ENCODE data around the gene AOPEP. TPM values are rescaled to one million over a fixed set of nuclear protein-coding genes. Genes with fewer than 3 reads are reported as not detected.

AOPEP gene
- total RNA-seq, 2 experiments from 2014 or later, result 9.5 TPM

DNA sequence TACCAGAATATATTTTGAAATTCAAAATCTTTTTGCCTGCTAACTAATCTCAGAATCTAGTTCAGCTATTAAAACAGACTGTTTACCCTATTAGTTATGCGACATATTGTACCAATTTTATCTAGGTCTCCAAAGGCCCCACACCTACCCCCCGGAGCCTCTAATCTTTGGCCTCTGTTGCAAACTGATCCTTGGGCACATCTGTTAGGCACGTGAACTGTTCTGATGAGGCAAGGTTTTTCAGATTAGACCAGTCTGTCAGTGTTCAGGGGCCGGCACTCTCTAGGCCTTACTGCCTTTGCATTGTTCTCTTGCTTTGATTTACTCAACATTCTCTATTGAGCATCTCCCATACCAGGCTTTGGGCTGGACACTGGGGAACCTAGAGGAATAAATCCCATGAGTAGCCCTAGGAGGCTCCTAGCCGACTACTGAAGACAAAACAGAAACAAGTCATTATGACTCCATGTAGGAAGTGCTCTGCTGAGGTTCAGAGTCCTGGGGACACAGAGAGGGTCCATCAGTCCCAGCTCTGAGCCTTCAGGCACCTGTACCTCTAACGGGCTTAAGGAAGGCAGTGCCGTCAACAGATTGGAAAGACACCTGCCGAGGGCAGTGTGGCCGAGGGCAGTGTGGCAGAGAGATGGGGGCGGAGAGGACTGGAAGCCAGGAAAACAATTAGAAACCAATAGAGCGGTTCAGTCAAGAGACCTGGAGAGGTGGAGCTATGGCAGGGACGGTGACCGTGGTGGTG, 245.1 kb downstream of the AOPEP start:
- Mint-ChIP-seq H3K27ac (no peak overlapping the region), H3K4me3 (no peak overlapping the region), H3K27me3 (no peaks in the 10 kb centered on the region), H3K36me3 (no peaks in the 10 kb centered on the region), H3K9me3 (no peaks in the 10 kb centered on the region), H3K4me1 (no peaks in the 10 kb centered on the region)
- ATAC-seq (ENCODE audit: low read depth), result no peak
- POLR2A ChIA-PET, result interaction anchor here (0.6 kb wide), 1 partner anchor 1946 kb away, joined by 3 read pairs; no protein-coding TSS in a partner anchor
- DNase-seq, result no peak

DNA sequence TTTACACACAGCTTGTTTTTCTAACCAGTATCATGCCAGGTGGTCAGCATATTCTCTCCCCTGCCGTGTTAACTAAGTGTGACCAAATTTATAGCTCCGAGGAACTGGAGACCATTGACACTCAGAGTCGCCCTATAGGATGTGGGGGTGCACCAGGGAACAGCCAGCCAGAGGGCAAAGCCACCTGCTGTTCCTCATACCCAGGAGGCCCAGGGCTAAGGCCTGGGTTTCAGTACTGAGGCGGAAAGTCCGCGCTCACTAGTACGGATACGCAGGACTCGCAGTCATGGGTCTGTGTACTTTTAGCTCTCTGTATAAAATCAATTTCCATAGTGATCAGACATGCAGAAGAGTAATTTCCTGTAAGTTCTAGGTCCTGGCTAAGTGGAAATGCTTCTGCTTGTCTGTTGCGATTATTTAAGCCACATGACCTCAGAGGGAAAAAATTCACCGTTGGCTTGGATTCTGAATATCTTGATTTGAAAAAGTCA, 247.0 kb downstream of the AOPEP start:
- no peaks in the 10 kb centered on the region for H3K4me1 Mint-ChIP-seq
- no peaks in the 10 kb centered on the region for H3K9me3 Mint-ChIP-seq
- H3K4me3 Mint-ChIP-seq, result no peak overlapping the region
- H3K36me3 Mint-ChIP-seq, result no peaks in the 10 kb centered on the region
- no peak overlapping the region for H3K27ac Mint-ChIP-seq
- POLR2A ChIA-PET, result no interaction called here
- no peaks in the 10 kb centered on the region for H3K27me3 Mint-ChIP-seq
- ATAC-seq (ENCODE audit: low read depth), result no peak
- no peak for DNase-seq

- POLR2A ChIA-PET, result no interaction called here
- Mint-ChIP-seq H3K4me1 (no peaks in the 10 kb centered on the region), H3K27ac (no peak overlapping the region), H3K36me3 (no peaks in the 10 kb centered on the region), H3K4me3 (no peak overlapping the region), H3K9me3 (no peaks in the 10 kb centered on the region), H3K27me3 (no peaks in the 10 kb centered on the region)
- DNase-seq (no peak), ATAC-seq (ENCODE audit: low read depth) (no peak)
Observed at GRCh38 chr9:94974154-94974879, 247.8 kb downstream of the AOPEP start.

DNA sequence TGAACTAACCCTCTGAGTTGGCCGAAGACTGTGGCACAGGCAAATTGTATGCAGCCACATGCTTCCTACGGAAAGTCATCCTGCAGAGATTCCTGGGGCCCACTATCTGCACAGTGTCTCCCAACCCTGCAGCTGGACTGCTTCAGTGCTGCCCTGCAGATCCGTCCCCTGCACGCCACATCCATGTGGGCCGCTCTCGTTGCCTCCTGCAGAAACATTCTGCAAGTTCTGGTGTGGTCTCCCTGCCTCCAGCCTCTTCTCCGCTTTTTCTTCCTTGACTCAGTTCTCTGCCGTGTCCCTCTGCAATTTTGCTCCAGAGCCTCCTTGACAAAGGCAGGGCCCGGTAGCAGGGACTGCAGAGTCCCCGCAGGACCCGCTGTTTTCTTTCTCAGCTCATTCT, 249.0 kb downstream of the AOPEP start:
- POLR2A ChIA-PET, result no interaction called here
- H3K27me3 Mint-ChIP-seq, result no peaks in the 10 kb centered on the region
- H3K36me3 Mint-ChIP-seq, result no peaks in the 10 kb centered on the region
- H3K27ac Mint-ChIP-seq, result no peak overlapping the region
- H3K4me1 Mint-ChIP-seq, result no peaks in the 10 kb centered on the region
- no peak overlapping the region for H3K4me3 Mint-ChIP-seq
- H3K9me3 Mint-ChIP-seq, result no peaks in the 10 kb centered on the region
- DNase-seq, result no peak
- no peak for ATAC-seq (ENCODE audit: low read depth)

DNA sequence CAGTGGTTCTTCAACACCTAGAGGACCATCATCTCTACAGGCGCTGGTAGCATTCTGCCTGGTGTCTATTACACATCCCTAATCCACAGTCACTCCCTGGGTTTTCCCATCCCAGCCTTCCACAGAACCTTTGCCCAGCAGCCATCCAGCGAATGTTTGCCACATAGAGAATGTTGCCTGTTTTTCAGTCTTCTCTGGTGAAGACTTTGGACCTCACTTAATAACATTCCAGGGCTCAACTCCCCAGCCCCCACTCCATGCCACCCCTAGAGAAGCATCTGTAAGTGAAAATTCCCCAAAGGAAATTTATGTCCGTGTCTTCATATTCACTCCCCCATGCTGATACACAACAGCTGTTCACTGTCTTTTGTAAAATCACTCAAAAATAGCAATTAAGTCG, 249.6 kb downstream of the AOPEP start:
- Mint-ChIP-seq H3K9me3 (no peaks in the 10 kb centered on the region), H3K27me3 (no peaks in the 10 kb centered on the region), H3K36me3 (no peaks in the 10 kb centered on the region), H3K4me1 (no peaks in the 10 kb centered on the region), H3K4me3 (no peak overlapping the region), H3K27ac (no peak overlapping the region)
- DNase-seq (no peak), ATAC-seq (ENCODE audit: low read depth) (no peak)
- POLR2A ChIA-PET, result no interaction called here

GRCh38 chr9:94977416-94977815, 250.9 kb downstream of the AOPEP start:
- H3K27me3 Mint-ChIP-seq, result no peaks in the 10 kb centered on the region
- ATAC-seq (ENCODE audit: low read depth) (no peak), DNase-seq (no peak)
- no peaks in the 10 kb centered on the region for H3K4me1 Mint-ChIP-seq
- no peaks in the 10 kb centered on the region for H3K9me3 Mint-ChIP-seq
- no peaks in the 10 kb centered on the region for H3K36me3 Mint-ChIP-seq
- POLR2A ChIA-PET, result no interaction called here
- no peak overlapping the region for H3K27ac Mint-ChIP-seq
- no peak overlapping the region for H3K4me3 Mint-ChIP-seq

DNA sequence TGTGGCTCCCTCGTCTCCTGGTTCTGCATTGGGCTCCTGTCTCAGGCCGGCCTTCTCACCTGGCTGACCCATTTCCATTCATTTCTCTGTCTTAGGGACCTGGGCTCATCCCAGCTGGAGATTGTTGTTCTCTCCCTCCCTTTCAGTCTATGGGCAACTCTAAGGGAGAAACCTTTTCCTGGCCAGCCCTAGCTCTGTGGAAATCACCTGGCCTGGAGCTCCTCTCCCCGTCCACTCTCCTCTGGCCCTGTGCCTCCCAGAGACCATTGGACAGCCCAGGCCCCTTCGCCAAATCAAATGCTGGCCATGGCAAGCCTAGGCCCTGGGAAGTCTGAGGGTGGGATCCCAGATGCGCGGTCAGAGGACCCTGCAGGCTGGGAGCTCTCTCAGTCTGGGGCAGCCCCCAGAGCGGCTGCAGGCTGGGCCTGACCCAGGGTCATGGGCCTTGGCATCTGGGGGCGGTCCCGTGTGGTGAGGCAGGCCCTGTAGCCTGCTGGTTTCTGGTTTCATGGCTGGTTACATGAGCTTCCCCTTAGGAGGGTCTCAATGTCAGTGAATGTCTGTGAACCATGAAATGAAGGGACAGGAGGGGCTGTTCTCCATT, 253.5 kb downstream of the AOPEP start:
- Mint-ChIP-seq H3K27ac (no peak overlapping the region), H3K4me3 (no peak overlapping the region), H3K4me1 (peaks cover 5% of the 10 kb centered on the region), H3K27me3 (no peaks in the 10 kb centered on the region), H3K9me3 (no peaks in the 10 kb centered on the region), H3K36me3 (no peaks in the 10 kb centered on the region)
- POLR2A ChIA-PET, result no interaction called here
- DNase-seq (no peak), ATAC-seq (ENCODE audit: low read depth) (no peak)

DNA sequence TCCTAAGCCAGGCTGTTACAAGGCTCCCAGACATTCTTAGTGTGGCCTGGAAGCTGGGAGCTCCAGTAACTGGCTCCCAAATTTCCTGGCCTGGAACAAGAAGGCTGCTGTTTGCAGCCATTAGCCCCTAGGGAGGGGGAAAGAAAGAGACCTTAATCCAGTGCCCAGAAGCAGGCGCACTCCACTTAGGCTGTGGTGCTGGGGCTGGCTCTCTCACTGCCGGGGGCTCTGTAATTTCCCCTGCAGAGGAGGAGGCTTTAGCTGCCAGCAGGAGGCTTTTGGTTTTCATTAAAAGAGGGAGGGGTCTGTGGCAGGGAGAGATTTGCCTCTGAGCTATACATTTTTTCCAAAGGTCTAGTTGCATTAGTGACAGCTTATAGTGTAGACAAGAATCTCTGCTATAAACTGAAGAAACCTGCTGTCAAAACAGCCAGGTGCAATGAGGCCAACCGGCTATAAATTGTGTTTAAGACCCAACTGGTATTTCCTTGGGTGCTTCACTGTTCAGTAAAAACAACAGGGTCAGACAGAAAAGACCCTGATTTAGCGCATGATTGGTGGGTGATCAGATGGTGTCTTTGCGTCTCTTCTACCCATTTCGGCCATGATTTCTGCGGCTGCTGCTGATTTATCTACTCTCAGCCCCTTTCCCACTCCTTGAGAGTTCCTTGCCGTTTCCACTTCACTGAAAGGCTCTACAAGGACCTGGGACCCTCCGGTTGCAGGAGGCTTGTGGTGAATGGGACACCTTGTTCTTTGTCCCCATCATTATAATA, 254.6 kb downstream of the AOPEP start:
- peaks cover 5% of the 10 kb centered on the region for H3K27me3 Mint-ChIP-seq

GRCh38 chr9:94981723-94982090, 255.2 kb downstream of the AOPEP start:
- H3K27me3 Mint-ChIP-seq, result peaks cover 8% of the 10 kb centered on the region

More for the DNA sequence above, 254.6 kb downstream of the AOPEP start:
- H3K27ac Mint-ChIP-seq, result no peak overlapping the region
- H3K4me3 Mint-ChIP-seq, result no peak overlapping the region
- POLR2A ChIA-PET, result no interaction called here
- ATAC-seq (ENCODE audit: low read depth) (no peak), DNase-seq (no peak)
- H3K9me3 Mint-ChIP-seq, result no peaks in the 10 kb centered on the region
- no peaks in the 10 kb centered on the region for H3K36me3 Mint-ChIP-seq
- H3K4me1 Mint-ChIP-seq, result peaks cover 5% of the 10 kb centered on the region

DNA sequence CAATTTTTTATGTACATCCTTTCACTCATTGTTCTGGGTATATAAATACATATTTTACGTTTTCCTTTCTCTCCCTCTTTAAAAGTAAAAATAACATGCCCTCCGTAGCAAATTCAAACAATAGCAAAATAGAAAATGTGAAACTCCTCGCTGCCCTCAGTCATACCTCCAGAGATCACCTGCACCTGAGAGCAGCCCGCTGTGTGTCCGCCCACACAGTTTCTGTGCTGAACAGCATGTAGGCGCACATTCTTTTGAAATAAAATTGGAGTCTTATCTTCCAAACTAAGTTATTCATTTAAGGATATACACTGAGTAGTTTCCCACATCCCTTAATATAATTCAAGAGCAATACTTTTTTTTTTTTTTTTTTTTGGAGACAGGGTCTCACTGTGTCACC, 255.7 kb downstream of the AOPEP start:
- Mint-ChIP-seq H3K4me1 (peaks cover 5% of the 10 kb centered on the region), H3K27me3 (peaks cover 13% of the 10 kb centered on the region), H3K27ac (no peak overlapping the region), H3K36me3 (no peaks in the 10 kb centered on the region), H3K9me3 (no peaks in the 10 kb centered on the region), H3K4me3 (no peak overlapping the region)
- POLR2A ChIA-PET, result no interaction called here
- ATAC-seq (ENCODE audit: low read depth), result no peak
- DNase-seq, result no peak

More at GRCh38 chr9:94981723-94982090, 255.2 kb downstream of the AOPEP start:
- H3K36me3 Mint-ChIP-seq, result no peaks in the 10 kb centered on the region
- POLR2A ChIA-PET, result no interaction called here
- DNase-seq (no peak), ATAC-seq (ENCODE audit: low read depth) (no peak)
- H3K27ac Mint-ChIP-seq, result no peak overlapping the region
- no peaks in the 10 kb centered on the region for H3K9me3 Mint-ChIP-seq
- H3K4me3 Mint-ChIP-seq, result no peak overlapping the region
- peaks cover 5% of the 10 kb centered on the region for H3K4me1 Mint-ChIP-seq

GRCh38 chr9:94983552-94983951, 257.1 kb downstream of the AOPEP start:
- POLR2A ChIA-PET, result interaction anchor here (0.6 kb wide), 1 partner anchor 11 kb away, joined by 4 read pairs; no protein-coding TSS in a partner anchor
- no peak for ATAC-seq (ENCODE audit: low read depth)
- H3K27me3 Mint-ChIP-seq, result peaks cover 19% of the 10 kb centered on the region
- no peaks in the 10 kb centered on the region for H3K9me3 Mint-ChIP-seq
- no peak overlapping the region for H3K4me3 Mint-ChIP-seq
- no peak overlapping the region for H3K27ac Mint-ChIP-seq
- H3K36me3 Mint-ChIP-seq, result peaks cover 3% of the 10 kb centered on the region
- no peak for DNase-seq
- H3K4me1 Mint-ChIP-seq, result peaks cover 5% of the 10 kb centered on the region

DNA sequence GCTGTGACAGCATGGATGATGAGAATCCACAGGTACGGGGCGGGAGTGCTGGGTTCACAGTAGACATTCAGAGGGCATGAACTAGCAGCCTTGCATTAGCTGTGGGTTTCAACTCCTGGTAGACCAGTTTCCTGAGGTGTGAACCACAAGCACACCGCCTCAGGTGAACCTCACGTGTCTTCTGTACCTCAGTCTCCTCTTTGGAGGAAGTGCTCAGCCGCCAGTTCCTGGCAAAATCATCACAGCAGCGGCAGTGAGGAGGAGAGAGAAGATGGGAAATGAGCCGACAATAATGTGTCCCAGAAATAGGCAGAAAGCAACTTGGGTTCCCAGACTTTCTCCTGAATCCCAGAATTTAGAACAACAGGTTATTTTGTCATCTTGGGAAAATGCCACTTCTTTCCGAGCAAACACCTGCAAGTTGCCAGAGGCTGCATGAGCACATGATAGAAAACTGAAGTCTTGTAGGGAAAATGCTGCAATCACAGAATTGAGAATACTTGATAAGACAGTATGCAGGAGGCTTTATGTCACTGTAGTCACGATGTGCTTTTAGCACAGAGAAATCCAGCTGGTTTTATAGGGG, 258.5 kb downstream of the AOPEP start:
- Mint-ChIP-seq H3K9me3 (no peaks in the 10 kb centered on the region), H3K36me3 (peaks cover 3% of the 10 kb centered on the region), H3K27me3 (peaks cover 19% of the 10 kb centered on the region), H3K4me3 (no peak overlapping the region), H3K27ac (no peak overlapping the region), H3K4me1 (peaks cover 5% of the 10 kb centered on the region)
- POLR2A ChIA-PET, result no interaction called here
- no peak for DNase-seq
- no peak for ATAC-seq (ENCODE audit: low read depth)

- no peak for DNase-seq
- peaks cover 3% of the 10 kb centered on the region for H3K36me3 Mint-ChIP-seq
- H3K9me3 Mint-ChIP-seq, result no peaks in the 10 kb centered on the region
- peaks cover 19% of the 10 kb centered on the region for H3K27me3 Mint-ChIP-seq
- POLR2A ChIA-PET, result no interaction called here
- no peak overlapping the region for H3K27ac Mint-ChIP-seq
- H3K4me1 Mint-ChIP-seq, result peaks cover 5% of the 10 kb centered on the region
- ATAC-seq (ENCODE audit: low read depth), result no peak
- H3K4me3 Mint-ChIP-seq, result no peak overlapping the region
Observed at GRCh38 chr9:94985649-94986048, 259.1 kb downstream of the AOPEP start.
